Fibroblast of lung (primary cell): Measurements from ENCODE around the gene TMEM184B. TPM values are rescaled to one million over a fixed set of nuclear protein-coding genes. Genes with fewer than 3 reads are reported as not detected.

Source experiments
- DNase-seq, 2 donors: peaks; one replicate each; pipeline versions ENCODE4 v3.0.0 to v3.0.0-alpha.2; 2010; ENCODE audit warnings: low read depth in 2 of 2
- H2AFZ ChIP-seq: 2 replicates; pipeline ENCODE4 v1.5.1; 2012; ENCODE audit warnings: low read length, control low read depth, inconsistent platforms
- H3K27ac ChIP-seq: 2 replicates; pipeline ENCODE4 v1.5.1; 2011; ENCODE audit warnings: low read length, control low read depth; ENCODE audit not compliant: insufficient read depth
- H3K27me3 ChIP-seq: 2 replicates; pipeline ENCODE4 v1.5.1; 2011; ENCODE audit warnings: mild to moderate bottlenecking, low read length; ENCODE audit not compliant: control insufficient read depth, insufficient read depth
- H3K36me3 ChIP-seq: 2 replicates; pipeline ENCODE4 v1.5.1; 2011; ENCODE audit warnings: low read length; ENCODE audit not compliant: control insufficient read depth, insufficient read depth
- H3K4me1 ChIP-seq: 2 replicates; pipeline ENCODE4 v1.5.1; 2011; ENCODE audit warnings: low read length; ENCODE audit not compliant: control insufficient read depth, insufficient read depth; ENCODE audit errors: extremely low read depth
- H3K4me2 ChIP-seq: 2 replicates; pipeline ENCODE4 v1.5.1; 2011; ENCODE audit warnings: low read length, control low read depth; ENCODE audit not compliant: insufficient read depth; ENCODE audit errors: extremely low read depth
- H3K4me3 ChIP-seq, 4 experiments: fragments of 200-600 bp in 1 of 4; sonication (generic) in 1 of 4; replicated peaks in 1 of 4; 2 replicates each; pipeline ENCODE4 v1.5.1; 2011 to 2016; ENCODE audit warnings: low read length in 4 of 4, low read depth in 3 of 4, mild to moderate bottlenecking in 3 of 4, control low read depth in 2 of 4, inconsistent platforms in 1 of 4, mixed read lengths in 1 of 4; ENCODE audit not compliant: insufficient read depth in 1 of 4; ENCODE audit errors: control extremely low read depth in 1 of 4
- H3K79me2 ChIP-seq: 2 replicates; pipeline ENCODE4 v1.5.1; 2012; ENCODE audit warnings: mild to moderate bottlenecking, low read length, inconsistent platforms; ENCODE audit not compliant: control insufficient read depth, insufficient read depth
- H3K9ac ChIP-seq: 2 replicates; pipeline ENCODE4 v1.5.1; 2011; ENCODE audit warnings: mild to moderate bottlenecking, low read length, control low read depth; ENCODE audit not compliant: insufficient read depth
- H3K9me3 ChIP-seq: 2 replicates; pipeline ENCODE4 v1.5.1; 2012; ENCODE audit warnings: low read depth, low read length; ENCODE audit not compliant: control insufficient read depth, insufficient read depth
- H4K20me1 ChIP-seq: 2 replicates; pipeline ENCODE4 v1.5.1; 2011; ENCODE audit warnings: low read length; ENCODE audit not compliant: control insufficient read depth, insufficient read depth; ENCODE audit errors: extremely low read depth
- EZH2 ChIP-seq: IDR thresholded peaks from 2 replicates; pipeline ENCODE4 v1.5.1; 2012; ENCODE audit warnings: low read length, control low read depth, mild to moderate bottlenecking; ENCODE audit errors: missing control alignments
- polyA plus RNA-seq, 2 donors: library from polyadenylated mRNA; depleted of rRNA in 1 of 2; stranded (reverse) in 1 of 2; unstranded in 1 of 2; fragments of >200 nt; gene quantifications; 2 replicates each; pipeline ENCODE4 v1.2.1, GENCODE V29; 2011 to 2012; ENCODE audit warnings: missing spikeins in 1 of 2
- total RNA-seq: library from RNA; depleted of rRNA; stranded (reverse); fragments of >200 nt; gene quantifications from 2 replicates; pipeline ENCODE4 v1.2.1, GENCODE V29; 2014
- TF ChIP-seq, protein P1 (sequence below), 2 donors: IDR thresholded peaks in 1 of 2; conservative IDR thresholded peaks in 1 of 2; 1 replicate in 1 of 2; 2 replicates in 1 of 2; pipeline ENCODE4 v1.5.1; 2011 to 2012; ENCODE audit warnings: low read length in 2 of 2, control low read depth in 1 of 2, inconsistent platforms in 1 of 2, low read depth in 1 of 2, mild to moderate bottlenecking in 1 of 2

The TMEM184B gene
- total and polyA plus RNA-seq, 2 donors (not counting 1 experiment from before 2014, with no cell fraction given) = 28.2 to 37.2 TPM

GRCh38 chr22:38244106-38244505 lies 28.7 kb downstream of the TMEM184B start:
- peaks cover 11% of the 10 kb centered on the region for H3K79me2 ChIP-seq
- no peak for TF ChIP-seq EZH2
- TF ChIP-seq, protein P1, sequence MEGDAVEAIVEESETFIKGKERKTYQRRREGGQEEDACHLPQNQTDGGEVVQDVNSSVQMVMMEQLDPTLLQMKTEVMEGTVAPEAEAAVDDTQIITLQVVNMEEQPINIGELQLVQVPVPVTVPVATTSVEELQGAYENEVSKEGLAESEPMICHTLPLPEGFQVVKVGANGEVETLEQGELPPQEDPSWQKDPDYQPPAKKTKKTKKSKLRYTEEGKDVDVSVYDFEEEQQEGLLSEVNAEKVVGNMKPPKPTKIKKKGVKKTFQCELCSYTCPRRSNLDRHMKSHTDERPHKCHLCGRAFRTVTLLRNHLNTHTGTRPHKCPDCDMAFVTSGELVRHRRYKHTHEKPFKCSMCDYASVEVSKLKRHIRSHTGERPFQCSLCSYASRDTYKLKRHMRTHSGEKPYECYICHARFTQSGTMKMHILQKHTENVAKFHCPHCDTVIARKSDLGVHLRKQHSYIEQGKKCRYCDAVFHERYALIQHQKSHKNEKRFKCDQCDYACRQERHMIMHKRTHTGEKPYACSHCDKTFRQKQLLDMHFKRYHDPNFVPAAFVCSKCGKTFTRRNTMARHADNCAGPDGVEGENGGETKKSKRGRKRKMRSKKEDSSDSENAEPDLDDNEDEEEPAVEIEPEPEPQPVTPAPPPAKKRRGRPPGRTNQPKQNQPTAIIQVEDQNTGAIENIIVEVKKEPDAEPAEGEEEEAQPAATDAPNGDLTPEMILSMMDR (conservative IDR thresholded peaks at IDR 0.05 in 1 of 2, IDR thresholded peaks at IDR 0.05 in 1 of 2; ENCODE audit: low read depth in 1 of 2, low read length in 2 of 2) = no peak
- peak overlapping the region; percentile 48 for H3K27ac ChIP-seq
- no peak overlapping the region for H3K4me2 ChIP-seq
- peaks cover 24% of the 10 kb centered on the region for H3K4me1 ChIP-seq
- H3K36me3 ChIP-seq = peaks cover 22% of the 10 kb centered on the region
- no peaks in the 10 kb centered on the region for H3K27me3 ChIP-seq
- H3K9me3 ChIP-seq = no peaks in the 10 kb centered on the region
- no peaks in the 10 kb centered on the region for H4K20me1 ChIP-seq
- no peak overlapping the region for H3K9ac ChIP-seq
- no peak for DNase-seq
- H3K4me3 ChIP-seq = no peak overlapping the region
- no peak overlapping the region for H2AFZ ChIP-seq

GRCh38 chr22:38243007-38243765 lies 29.6 kb downstream of the TMEM184B start:
- Histone ChIP-seq H2AFZ (no peak overlapping the region), H3K9ac (peak overlapping the region; percentile 51)
- DNase-seq = peak; percentile 27 to 89

DNA sequence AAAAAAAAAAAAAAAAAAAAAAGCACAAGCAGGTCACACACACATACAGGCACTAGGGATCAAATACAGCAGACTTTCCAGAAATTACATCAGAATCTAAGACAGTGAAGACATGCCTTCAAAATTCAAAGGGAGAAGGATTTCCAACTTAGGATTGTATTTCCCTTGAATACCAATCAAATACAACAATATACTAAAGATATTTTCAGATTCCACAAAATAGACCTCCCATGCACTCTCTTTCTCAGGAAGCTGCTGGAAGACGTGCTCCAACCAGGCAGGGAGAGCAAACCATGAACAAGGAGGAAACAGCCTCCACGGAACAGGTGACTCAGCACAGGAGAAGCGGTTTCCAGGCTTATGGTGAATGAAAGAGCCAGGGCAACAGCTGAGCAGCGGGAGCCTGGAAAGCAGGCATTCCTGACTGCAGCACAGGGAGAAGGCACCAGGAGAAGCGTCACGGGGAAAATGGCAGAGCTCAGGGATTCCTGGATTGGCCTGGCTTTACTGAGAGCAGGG lies 32.0 kb downstream of the TMEM184B start:
- no peak overlapping the region for H3K4me3 ChIP-seq
- DNase-seq = peak; percentile 77 to 96
- H4K20me1 ChIP-seq = no peaks in the 10 kb centered on the region
- H3K36me3 ChIP-seq = peaks cover 12% of the 10 kb centered on the region
- H3K79me2 ChIP-seq = no peaks in the 10 kb centered on the region
- H2AFZ ChIP-seq = no peak overlapping the region
- TF ChIP-seq EZH2 = no peak
- TF ChIP-seq, protein P1 (conservative IDR thresholded peaks at IDR 0.05 in 1 of 2, IDR thresholded peaks at IDR 0.05 in 1 of 2; ENCODE audit: low read depth in 1 of 2, low read length in 2 of 2) = no peak
- peaks cover 32% of the 10 kb centered on the region for H3K4me1 ChIP-seq
- H3K4me2 ChIP-seq = no peak overlapping the region
- H3K9me3 ChIP-seq = no peaks in the 10 kb centered on the region
- no peak overlapping the region for H3K9ac ChIP-seq
- H3K27ac ChIP-seq = peak overlapping the region; percentile 92
- H3K27me3 ChIP-seq = no peaks in the 10 kb centered on the region

More at GRCh38 chr22:38243007-38243765, 29.6 kb downstream of the TMEM184B start:
- H3K4me1 ChIP-seq = peaks cover 32% of the 10 kb centered on the region
- H3K4me3 ChIP-seq = no peak overlapping the region
- no peaks in the 10 kb centered on the region for H3K9me3 ChIP-seq
- H3K79me2 ChIP-seq = peaks cover 2% of the 10 kb centered on the region
- no peaks in the 10 kb centered on the region for H4K20me1 ChIP-seq
- H3K36me3 ChIP-seq = peaks cover 22% of the 10 kb centered on the region
- H3K4me2 ChIP-seq = no peak overlapping the region
- H3K27ac ChIP-seq = peak overlapping the region; percentile 48
- no peaks in the 10 kb centered on the region for H3K27me3 ChIP-seq
- no peak for TF ChIP-seq EZH2
- TF ChIP-seq, protein P1 (conservative IDR thresholded peaks at IDR 0.05 in 1 of 2, IDR thresholded peaks at IDR 0.05 in 1 of 2; ENCODE audit: low read depth in 1 of 2, low read length in 2 of 2) = no peak
